Thyroid gland (tissue), 4 donors: ENCODE data around the gene MYRFL. TPM values are rescaled to one million over a fixed set of nuclear protein-coding genes. Genes with fewer than 3 reads are reported as not detected.

ENCODE experiments used
- DNase-seq, 2 donors: peaks; one replicate each; pipeline ENCODE4 v3.0.0-alpha.2; 2019
- H3K27ac ChIP-seq, 3 donors: fragments of 200-600 bp; sonication (generic); 1 replicate in 2 of 3; 2 replicates in 1 of 3; pipeline ENCODE4 v1.5.1; 2016 to 2019; ENCODE audit warnings: mild to moderate bottlenecking in 1 of 3, moderate library complexity in 1 of 3
- H3K27me3 ChIP-seq: fragments of 200-600 bp; sonication (generic); one replicate; pipeline ENCODE4 v1.5.1; 2019
- H3K36me3 ChIP-seq, 2 donors: fragments of 200-600 bp; sonication (generic); one replicate each; pipeline ENCODE4 v1.5.1; 2016 to 2019
- H3K4me1 ChIP-seq, 2 donors: fragments of 200-600 bp; sonication (generic); one replicate each; pipeline ENCODE4 v1.5.1; 2017 to 2019
- H3K4me3 ChIP-seq, 3 donors: fragments of 200-600 bp; sonication (generic); replicated peaks in 1 of 3; 1 replicate in 2 of 3; 2 replicates in 1 of 3; pipeline ENCODE4 v1.5.1; 2016; ENCODE audit warnings: mild to moderate bottlenecking in 1 of 3
- H3K9me3 ChIP-seq: fragments of 200-600 bp; sonication (generic); one replicate; pipeline ENCODE4 v1.5.1; 2017
- CTCF ChIP-seq, 6 experiments: fragments of 200-600 bp in 3 of 6; fragments of 450-650 bp in 3 of 6; sonication (generic) in 3 of 6; IDR thresholded peaks; one replicate each; pipeline ENCODE4 v1.5.1; 2016 to 2019; ENCODE audit warnings: antibody characterized with exemption in 6 of 6, mild to moderate bottlenecking in 2 of 6, inconsistent platforms in 1 of 6, moderate library complexity in 1 of 6
- POLR2A ChIP-seq, 2 donors: fragments of 450-650 bp; IDR thresholded peaks; one replicate each; pipeline ENCODE4 v1.6.1; 2017; ENCODE audit warnings: antibody characterized with exemption in 2 of 2, mild to moderate bottlenecking in 2 of 2, moderate library complexity in 1 of 2
- WGBS, 2 donors: methylation state at CpG; one replicate each; pipeline ENCODE4 v1.1.5; 2017; 5-methylcytosine and 5-hydroxymethylcytosine counted together
- intact Hi-C: fragments of 100-400 bp; cut with DNase I; formaldehyde crosslinking; loops from one replicate; pipeline ENCODE4 v1.15.1; 2023
- total RNA-seq, 4 donors: library from RNA; depleted of rRNA; stranded (reverse); fragments of >200 nt; gene quantifications; one replicate each; pipeline ENCODE4 v1.2.3, GENCODE V29; 2016

MYRFL gene
- total RNA-seq, 4 donors from 2014 or later = 0.40 TPM; not detected in 3

- H3K9me3 ChIP-seq = no peaks in the 10 kb centered on the region
- H3K36me3 ChIP-seq = no peaks in the 10 kb centered on the region
- intact Hi-C loops = loop anchor here (10.0 kb wide), 1 partner anchor 838 kb away; no protein-coding TSS in a partner anchor
- DNase-seq = no peak
- no peak overlapping the region for H3K27ac ChIP-seq
- H3K4me1 ChIP-seq = peaks cover 3% of the 10 kb centered on the region in 2 donors
- no peaks in the 10 kb centered on the region for H3K27me3 ChIP-seq
- TF ChIP-seq CTCF (IDR thresholded peaks at IDR 0.05) (no peak), POLR2A (IDR thresholded peaks at IDR 0.05) (no peak)
- no peak overlapping the region for H3K4me3 ChIP-seq
- WGBS, 2 donors = 94% methylated on average over 4 of the region's 4 CpGs
These were observed 71.8 kb downstream of the MYRFL start for GRCh38 chr12:69896653-69897381.

- no peak overlapping the region for H3K4me3 ChIP-seq
- no peak overlapping the region for H3K27ac ChIP-seq
- H3K9me3 ChIP-seq = no peaks in the 10 kb centered on the region
- intact Hi-C loops = loop anchor here (10.0 kb wide), 1 partner anchor 837 kb away; no protein-coding TSS in a partner anchor
- peaks cover 3% of the 10 kb centered on the region in 2 donors for H3K4me1 ChIP-seq
- WGBS, 2 donors = 86% methylated on average over 1 of the region's 1 CpG; no CpG with 5 or more reads in 1 of the 2 donors
- TF ChIP-seq POLR2A (IDR thresholded peaks at IDR 0.05) (no peak), CTCF (IDR thresholded peaks at IDR 0.05) (no peak)
- H3K27me3 ChIP-seq = no peaks in the 10 kb centered on the region
- H3K36me3 ChIP-seq = no peaks in the 10 kb centered on the region
- DNase-seq = no peak
These were observed 72.7 kb downstream of the MYRFL start for GRCh38 chr12:69897744-69898143.

GRCh38 chr12:69898236-69898635 lies 73.2 kb downstream of the MYRFL start:
- Histone ChIP-seq H3K36me3 (no peaks in the 10 kb centered on the region), H3K27me3 (no peaks in the 10 kb centered on the region), H3K27ac (no peak overlapping the region), H3K4me3 (no peak overlapping the region), H3K9me3 (no peaks in the 10 kb centered on the region), H3K4me1 (peaks cover 3% of the 10 kb centered on the region in 2 donors)
- DNase-seq = no peak
- WGBS, 2 donors = 11 to 84% methylated on average over 3 of the region's 3 CpGs
- intact Hi-C loops = loop anchor here (10.0 kb wide), 1 partner anchor 837 kb away; no protein-coding TSS in a partner anchor
- TF ChIP-seq CTCF (IDR thresholded peaks at IDR 0.05) = no peak
- no peak for TF ChIP-seq POLR2A (IDR thresholded peaks at IDR 0.05)

GRCh38 chr12:69900720-69901131 lies 75.7 kb downstream of the MYRFL start:
- H3K27me3 ChIP-seq = no peaks in the 10 kb centered on the region
- 0 to 1% methylated on average over 4 of the region's 4 CpGs for WGBS, 2 donors
- H3K4me1 ChIP-seq = peaks cover 3% of the 10 kb centered on the region in 2 donors
- no peaks in the 10 kb centered on the region for H3K36me3 ChIP-seq
- no peak overlapping the region for H3K27ac ChIP-seq
- no peak overlapping the region for H3K4me3 ChIP-seq
- intact Hi-C loops = loop anchor here (5.0 to 10.0 kb wide), 2 partner anchors 464 to 677 kb away; partner anchors contain the start of gene KCNMB4
- peak; percentile 78 to 79 for DNase-seq
- TF ChIP-seq CTCF (IDR thresholded peaks at IDR 0.05) = peak; percentile 24 to 92 (median 74)
- no peak for TF ChIP-seq POLR2A (IDR thresholded peaks at IDR 0.05)
- H3K9me3 ChIP-seq = no peaks in the 10 kb centered on the region

GRCh38 chr12:69901221-69901905 lies 76.3 kb downstream of the MYRFL start:
- DNase-seq = no peak
- Histone ChIP-seq H3K4me1 (peaks cover 3% of the 10 kb centered on the region in 2 donors), H3K36me3 (no peaks in the 10 kb centered on the region), H3K27ac (no peak overlapping the region), H3K9me3 (no peaks in the 10 kb centered on the region), H3K27me3 (no peaks in the 10 kb centered on the region), H3K4me3 (no peak overlapping the region)
- intact Hi-C loops = loop anchor here (5.0 to 10.0 kb wide), 2 partner anchors 463 to 676 kb away; partner anchors contain the start of gene KCNMB4
- no peak for TF ChIP-seq POLR2A (IDR thresholded peaks at IDR 0.05)
- no peak for TF ChIP-seq CTCF (IDR thresholded peaks at IDR 0.05)
